Coronary artery (tissue), 2 donors: ENCODE results near the gene PDXP.

Source experiments
- DNase-seq: peaks from one replicate; pipeline ENCODE4 v3.0.0-alpha.2; 2017; ENCODE audit warnings: low spot score
- H3K27ac ChIP-seq, 2 donors: fragments of 200-600 bp; sonication (generic); one replicate each; pipeline ENCODE4 v1.5.1; 2016 to 2019
- H3K4me3 ChIP-seq: fragments of 200-600 bp; sonication (generic); 2 replicates; pipeline ENCODE4 v1.5.1; 2016; ENCODE audit warnings: mild to moderate bottlenecking, moderate library complexity
- TF ChIP-seq, protein P1 (sequence below): fragments of 200-600 bp; sonication (generic); IDR thresholded peaks from one replicate; pipeline ENCODE4 v1.5.1; 2019; ENCODE audit warnings: antibody characterized with exemption

The PDXP gene

DNA sequence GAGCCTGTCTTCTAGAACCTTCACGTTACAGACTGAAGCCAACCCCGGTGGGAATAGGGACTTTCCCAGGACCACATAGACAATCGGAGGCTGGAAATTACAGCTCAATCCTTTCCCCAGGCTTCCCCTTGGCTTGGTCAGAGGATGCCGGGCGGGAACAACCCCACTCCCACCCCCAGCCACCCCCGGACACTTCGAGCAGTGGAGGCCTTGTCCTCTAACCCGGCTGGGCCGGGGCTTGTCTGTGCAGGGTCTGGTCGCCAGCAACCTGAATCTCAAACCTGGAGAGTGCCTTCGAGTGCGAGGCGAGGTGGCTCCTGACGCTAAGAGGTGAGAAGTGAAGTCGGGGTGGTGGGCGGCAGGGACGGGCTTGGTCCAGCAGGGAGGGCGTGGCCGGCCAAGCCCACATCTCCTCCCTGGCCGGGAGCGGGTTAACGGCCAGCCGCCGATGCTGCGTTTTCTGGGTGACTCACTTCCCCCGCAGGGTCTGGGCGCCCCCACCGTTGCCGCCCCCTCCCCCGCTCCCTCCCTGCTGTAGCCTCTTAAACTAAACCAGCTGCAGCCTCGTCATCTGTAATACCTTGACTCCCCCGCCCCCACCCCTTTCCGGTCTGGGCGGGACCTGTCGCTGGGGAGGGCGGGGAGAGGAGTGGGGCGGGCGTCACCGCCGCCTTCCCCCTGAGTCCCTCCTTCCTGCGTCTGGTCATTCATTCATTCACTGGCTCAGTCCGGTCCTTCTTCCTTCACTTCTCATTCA, 18.4 kb downstream of the PDXP start:
- peak overlapping the region; percentile 77 to 94 for H3K27ac ChIP-seq
- TF ChIP-seq, protein P1, sequence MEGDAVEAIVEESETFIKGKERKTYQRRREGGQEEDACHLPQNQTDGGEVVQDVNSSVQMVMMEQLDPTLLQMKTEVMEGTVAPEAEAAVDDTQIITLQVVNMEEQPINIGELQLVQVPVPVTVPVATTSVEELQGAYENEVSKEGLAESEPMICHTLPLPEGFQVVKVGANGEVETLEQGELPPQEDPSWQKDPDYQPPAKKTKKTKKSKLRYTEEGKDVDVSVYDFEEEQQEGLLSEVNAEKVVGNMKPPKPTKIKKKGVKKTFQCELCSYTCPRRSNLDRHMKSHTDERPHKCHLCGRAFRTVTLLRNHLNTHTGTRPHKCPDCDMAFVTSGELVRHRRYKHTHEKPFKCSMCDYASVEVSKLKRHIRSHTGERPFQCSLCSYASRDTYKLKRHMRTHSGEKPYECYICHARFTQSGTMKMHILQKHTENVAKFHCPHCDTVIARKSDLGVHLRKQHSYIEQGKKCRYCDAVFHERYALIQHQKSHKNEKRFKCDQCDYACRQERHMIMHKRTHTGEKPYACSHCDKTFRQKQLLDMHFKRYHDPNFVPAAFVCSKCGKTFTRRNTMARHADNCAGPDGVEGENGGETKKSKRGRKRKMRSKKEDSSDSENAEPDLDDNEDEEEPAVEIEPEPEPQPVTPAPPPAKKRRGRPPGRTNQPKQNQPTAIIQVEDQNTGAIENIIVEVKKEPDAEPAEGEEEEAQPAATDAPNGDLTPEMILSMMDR = no peak
- H3K4me3 ChIP-seq = peak overlapping the region; percentile 87
- DNase-seq = peak; percentile 95

DNA sequence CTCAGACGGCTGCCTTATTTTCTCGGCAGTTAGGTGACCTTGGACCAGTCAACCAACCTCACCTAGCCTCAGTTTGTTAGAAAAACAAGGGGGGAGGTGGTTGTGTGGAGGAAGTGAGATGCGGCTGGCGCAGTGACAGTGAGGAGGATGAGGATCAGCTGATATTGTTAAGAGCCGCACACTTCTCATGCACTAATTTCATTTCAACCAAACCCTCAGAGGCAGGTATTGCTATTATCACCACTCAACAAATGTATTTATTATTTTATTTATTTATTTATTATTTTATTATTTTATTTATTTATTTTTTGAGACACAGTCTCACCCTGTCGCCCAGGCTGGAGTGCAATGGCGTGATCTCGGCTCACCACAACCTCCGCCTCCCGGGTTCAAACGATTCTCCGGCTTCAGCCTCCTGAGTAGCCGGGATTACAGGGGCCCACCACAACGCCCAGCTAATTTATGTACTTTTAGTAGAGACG, 19.0 kb downstream of the PDXP start:
- DNase-seq = no peak
- TF ChIP-seq, protein P1 = no peak
- peak overlapping the region; percentile 87 for H3K4me3 ChIP-seq
- H3K27ac ChIP-seq = peak overlapping the region; percentile 77 to 94

DNA sequence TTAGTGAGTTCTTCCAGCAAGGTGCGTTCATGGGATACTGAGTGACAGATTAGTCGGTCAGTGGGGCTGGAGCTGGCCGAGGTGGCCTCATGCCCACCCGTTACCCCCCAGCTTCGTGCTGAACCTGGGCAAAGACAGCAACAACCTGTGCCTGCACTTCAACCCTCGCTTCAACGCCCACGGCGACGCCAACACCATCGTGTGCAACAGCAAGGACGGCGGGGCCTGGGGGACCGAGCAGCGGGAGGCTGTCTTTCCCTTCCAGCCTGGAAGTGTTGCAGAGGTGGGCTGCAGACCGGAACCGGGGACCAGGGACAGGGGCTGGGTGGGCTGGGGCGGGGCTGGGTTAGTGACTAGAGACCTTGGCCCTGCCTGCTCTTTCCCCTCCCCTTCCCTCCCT, 19.8 kb downstream of the PDXP start:
- DNase-seq = no peak
- TF ChIP-seq, protein P1 = no peak
- Histone ChIP-seq H3K4me3 (no peak overlapping the region), H3K27ac (no peak overlapping the region)

DNA sequence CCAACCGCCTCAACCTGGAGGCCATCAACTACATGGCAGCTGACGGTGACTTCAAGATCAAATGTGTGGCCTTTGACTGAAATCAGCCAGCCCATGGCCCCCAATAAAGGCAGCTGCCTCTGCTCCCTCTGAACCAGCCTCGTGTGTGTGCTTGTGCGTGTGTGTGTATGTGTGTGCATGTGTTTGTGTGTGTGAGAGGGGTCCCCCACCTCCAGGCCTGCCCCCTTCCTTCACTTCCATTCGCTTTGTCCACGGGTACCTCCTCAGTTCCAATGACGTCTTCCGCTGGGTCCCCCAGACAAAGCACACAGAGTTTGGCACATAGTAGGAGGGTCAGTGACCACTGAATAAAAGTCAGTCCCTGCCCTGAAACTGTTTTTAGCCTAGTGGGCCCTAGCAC, 21.1 kb downstream of the PDXP start:
- TF ChIP-seq, protein P1 = no peak
- H3K4me3 ChIP-seq = no peak overlapping the region
- H3K27ac ChIP-seq = no peak overlapping the region
- DNase-seq = no peak

DNA sequence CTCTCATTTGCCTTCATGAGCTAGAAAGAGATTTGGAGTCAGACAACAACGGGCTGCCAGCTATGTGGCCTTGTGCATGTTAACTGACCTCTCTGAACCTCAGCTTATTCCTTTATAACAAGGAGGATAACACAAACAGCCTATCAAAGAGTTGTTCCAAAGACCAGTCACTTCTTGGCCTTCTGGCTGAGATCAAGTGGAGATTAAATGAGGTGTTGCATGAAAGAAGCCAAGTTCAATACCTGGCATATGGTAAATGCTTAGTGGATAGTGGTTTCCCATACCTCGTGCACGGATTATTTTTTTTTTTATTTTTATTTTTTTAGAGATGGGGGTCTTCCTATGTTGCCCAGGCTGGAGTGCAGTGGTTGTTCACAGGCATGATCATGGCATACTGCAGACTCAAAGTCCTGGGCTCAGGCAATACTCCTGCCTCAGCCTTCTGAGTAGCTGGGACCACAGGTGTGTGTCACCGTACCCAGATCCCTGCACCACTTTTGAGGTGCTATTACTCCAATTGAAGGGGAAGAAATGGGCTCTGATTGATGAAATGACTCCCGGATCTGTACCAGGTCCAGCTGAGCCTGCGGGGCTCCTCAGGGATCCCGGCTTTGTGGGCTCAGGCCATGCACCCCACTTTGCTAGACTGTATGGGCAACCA, 21.8 kb downstream of the PDXP start:
- Histone ChIP-seq H3K4me3 (no peak overlapping the region), H3K27ac (peak overlapping the region in 1 of 2 donors; percentile 13)
- no peak for DNase-seq
- TF ChIP-seq, protein P1 = no peak

DNA sequence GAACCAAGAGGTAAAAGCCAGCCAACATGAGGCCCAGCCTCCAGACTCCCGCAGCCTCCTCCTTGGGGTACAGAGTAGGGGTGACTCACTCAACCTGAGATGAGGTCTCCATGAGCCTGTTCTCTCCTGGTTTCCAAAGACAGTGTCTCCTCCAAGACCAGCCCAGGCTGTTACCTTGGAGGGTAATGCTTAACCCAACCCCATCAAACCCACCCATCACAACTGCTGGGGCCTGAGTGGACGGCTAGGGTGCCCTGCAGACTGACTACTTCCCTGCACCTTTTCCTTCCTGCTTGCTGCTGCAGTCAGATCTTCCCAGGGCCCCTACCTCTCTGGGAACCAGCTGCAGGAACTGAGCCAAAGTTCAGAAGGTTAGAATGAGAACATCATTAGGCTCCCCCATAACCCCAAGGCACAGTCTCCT, 22.5 kb downstream of the PDXP start:
- Histone ChIP-seq H3K4me3 (no peak overlapping the region), H3K27ac (peak overlapping the region in 1 of 2 donors; percentile 13)
- DNase-seq = no peak
- TF ChIP-seq, protein P1 = no peak
